ENCODE results near the gene OXNAD1.

DNA sequence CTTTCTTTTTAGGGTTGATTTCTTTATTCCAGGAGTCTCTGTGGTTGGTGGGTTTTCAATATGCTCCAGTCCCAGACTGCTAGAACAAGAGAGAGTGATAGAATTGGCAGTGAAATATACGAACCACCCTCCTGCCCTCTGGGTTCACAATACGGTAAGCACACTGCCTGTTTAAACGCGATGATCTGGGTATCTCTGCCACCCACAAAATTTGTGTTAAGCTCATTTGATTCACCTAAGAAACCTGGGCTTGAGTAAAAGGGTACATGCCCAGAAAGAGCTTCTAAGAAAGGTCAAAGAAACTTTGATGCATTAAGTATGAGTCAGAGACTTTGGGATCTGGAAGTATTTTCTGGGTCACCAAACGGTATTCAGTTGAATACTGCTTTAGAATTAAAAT, 29.8 kb downstream of the OXNAD1 start:
- TF ChIP-seq, protein P1, sequence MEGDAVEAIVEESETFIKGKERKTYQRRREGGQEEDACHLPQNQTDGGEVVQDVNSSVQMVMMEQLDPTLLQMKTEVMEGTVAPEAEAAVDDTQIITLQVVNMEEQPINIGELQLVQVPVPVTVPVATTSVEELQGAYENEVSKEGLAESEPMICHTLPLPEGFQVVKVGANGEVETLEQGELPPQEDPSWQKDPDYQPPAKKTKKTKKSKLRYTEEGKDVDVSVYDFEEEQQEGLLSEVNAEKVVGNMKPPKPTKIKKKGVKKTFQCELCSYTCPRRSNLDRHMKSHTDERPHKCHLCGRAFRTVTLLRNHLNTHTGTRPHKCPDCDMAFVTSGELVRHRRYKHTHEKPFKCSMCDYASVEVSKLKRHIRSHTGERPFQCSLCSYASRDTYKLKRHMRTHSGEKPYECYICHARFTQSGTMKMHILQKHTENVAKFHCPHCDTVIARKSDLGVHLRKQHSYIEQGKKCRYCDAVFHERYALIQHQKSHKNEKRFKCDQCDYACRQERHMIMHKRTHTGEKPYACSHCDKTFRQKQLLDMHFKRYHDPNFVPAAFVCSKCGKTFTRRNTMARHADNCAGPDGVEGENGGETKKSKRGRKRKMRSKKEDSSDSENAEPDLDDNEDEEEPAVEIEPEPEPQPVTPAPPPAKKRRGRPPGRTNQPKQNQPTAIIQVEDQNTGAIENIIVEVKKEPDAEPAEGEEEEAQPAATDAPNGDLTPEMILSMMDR (IDR thresholded peaks at IDR 0.05): no peak
- TF ChIP-seq EZH2 (IDR thresholded peaks at IDR 0.05) (no peak), EZH2phosphoT487 (IDR thresholded peaks at IDR 0.05) (no peak)
